NCI-H748 (cell line): ENCODE results near the gene BRI3BP.
A peak's percentile ranks its signal among the peaks of the same experiment; 100 is the strongest.
"Not testable (repeated sequence)": the region's sequence is repeated elsewhere in the genome, so short reads cannot be mapped to it uniquely, and the experiment has no call there.

Experiments
- DNase-seq: peaks from one replicate; lab custom pipeline; 2025; ENCODE audit not compliant: unreplicated experiment; lab: John Stamatoyannopoulos, UW

Gene BRI3BP

GRCh38 chr12:125065021-125065918, 71.8 kb downstream of the BRI3BP start, which contains the start of gene AACS:
Gene AACS, plus strand, starts transcription at chr12:125065435. Its CDS starts 150 bp downstream, at chr12:125065585.
- DNase-seq, result peak; percentile 81

GRCh38 chr12:125065919-125066570, 72.6 kb downstream of the BRI3BP start:
- DNase-seq, result no peak

- no peak for DNase-seq
Measured at GRCh38 chr12:125068391-125068790, 74.9 kb downstream of the BRI3BP start.

- DNase-seq, result no peak
Measured at GRCh38 chr12:125069616-125070015, 76.2 kb downstream of the BRI3BP start.

GRCh38 chr12:125070112-125070511, 76.7 kb downstream of the BRI3BP start:
- peak; percentile 27 for DNase-seq

GRCh38 chr12:125070661-125071390, 77.4 kb downstream of the BRI3BP start:
- no peak for DNase-seq

- no peak for DNase-seq
Measured at GRCh38 chr12:125071456-125071855, 78.0 kb downstream of the BRI3BP start.

GRCh38 chr12:125072496-125072895, 79.1 kb downstream of the BRI3BP start:
- DNase-seq, result no peak

- DNase-seq, result not testable (repeated sequence)
Measured at GRCh38 chr12:125074294-125074693, 80.8 kb downstream of the BRI3BP start.

GRCh38 chr12:125076103-125076502, 82.7 kb downstream of the BRI3BP start:
- no peak for DNase-seq

GRCh38 chr12:125079084-125079483, 85.6 kb downstream of the BRI3BP start:
- DNase-seq, result no peak

GRCh38 chr12:125079648-125080645, 86.5 kb downstream of the BRI3BP start:
- DNase-seq, result no peak
